HG03442 (cell line): ENCODE data around the gene HLA-DPA1.
"Not testable (repeated sequence)": the region's sequence is repeated elsewhere in the genome, so short reads cannot be mapped to it uniquely, and the experiment has no call there.

Experiments used
- ATAC-seq: cut with Tn5 transposase; IDR thresholded peaks from one replicate; pipeline ENCODE4 v1.9.1; 2021; ENCODE audit warnings: mild to moderate bottlenecking, moderate library complexity; ENCODE audit not compliant: unreplicated experiment

Gene HLA-DPA1

DNA sequence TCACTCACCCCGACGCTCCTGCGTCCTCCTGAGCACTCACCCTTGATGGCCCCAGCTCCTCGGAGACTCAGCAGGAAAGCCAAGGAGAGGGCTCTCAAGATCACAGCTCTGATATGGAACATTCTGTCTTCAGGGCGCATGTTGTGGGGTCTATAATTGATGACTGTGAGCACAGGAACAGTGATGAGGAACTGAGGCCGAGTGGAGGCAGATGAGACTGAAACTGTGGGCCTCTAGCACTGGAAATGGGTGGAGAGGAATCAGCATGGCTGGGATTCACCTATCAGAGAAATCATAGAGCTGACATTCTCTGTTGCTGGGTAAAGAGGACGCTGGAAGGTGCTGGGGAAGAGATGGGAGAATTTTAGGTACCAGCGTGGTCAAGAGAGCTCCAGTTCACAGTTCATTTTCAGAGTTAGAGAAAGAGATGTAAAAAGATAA lies at the start of gene HLA-DPA1:
Gene HLA-DPA1 (minus strand): TSS at position 219 of the 441 bp plus-strand sequence.
- peak; percentile 67 for ATAC-seq

DNA sequence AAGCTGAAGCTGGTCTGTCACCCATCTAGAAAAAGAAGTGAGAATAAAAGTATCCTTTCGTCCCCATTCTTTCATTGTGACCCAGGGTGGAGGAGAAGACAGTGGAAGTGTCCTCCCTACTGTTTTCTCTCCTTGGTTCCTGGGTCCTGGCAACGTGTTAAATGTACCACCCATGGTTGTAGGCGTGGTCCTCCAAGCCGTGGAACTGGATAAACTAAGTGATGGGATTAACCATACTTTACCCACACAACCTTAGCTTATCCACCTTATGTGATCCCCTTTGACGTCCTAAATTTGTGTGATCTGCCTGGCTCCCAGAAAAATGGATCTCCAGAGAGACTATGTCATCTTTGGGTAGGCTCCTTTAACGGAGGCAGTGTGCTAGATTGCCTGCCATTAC lies 49.7 kb upstream of the HLA-DPA1 start:
- ATAC-seq = no peak

DNA sequence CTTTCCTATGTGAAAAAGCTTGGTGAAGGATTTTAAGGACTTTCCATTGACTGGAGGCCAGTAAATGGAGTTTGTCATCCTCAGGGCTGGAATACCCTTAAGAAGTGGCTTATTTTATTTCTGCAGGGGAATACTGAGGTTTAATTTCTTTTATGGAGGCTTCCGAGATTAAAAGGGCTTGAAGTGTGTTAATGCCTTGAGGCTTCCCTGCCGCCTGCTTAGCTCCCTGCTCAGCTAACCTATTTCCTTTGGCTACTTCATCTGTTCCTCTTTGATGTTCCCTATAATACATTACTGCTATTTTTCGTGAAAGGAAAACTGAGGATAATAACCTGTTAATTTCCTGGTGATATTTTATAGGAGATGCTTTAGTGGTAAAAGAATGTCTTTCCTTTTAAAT lies 46.6 kb upstream of the HLA-DPA1 start:
- no peak for ATAC-seq

DNA sequence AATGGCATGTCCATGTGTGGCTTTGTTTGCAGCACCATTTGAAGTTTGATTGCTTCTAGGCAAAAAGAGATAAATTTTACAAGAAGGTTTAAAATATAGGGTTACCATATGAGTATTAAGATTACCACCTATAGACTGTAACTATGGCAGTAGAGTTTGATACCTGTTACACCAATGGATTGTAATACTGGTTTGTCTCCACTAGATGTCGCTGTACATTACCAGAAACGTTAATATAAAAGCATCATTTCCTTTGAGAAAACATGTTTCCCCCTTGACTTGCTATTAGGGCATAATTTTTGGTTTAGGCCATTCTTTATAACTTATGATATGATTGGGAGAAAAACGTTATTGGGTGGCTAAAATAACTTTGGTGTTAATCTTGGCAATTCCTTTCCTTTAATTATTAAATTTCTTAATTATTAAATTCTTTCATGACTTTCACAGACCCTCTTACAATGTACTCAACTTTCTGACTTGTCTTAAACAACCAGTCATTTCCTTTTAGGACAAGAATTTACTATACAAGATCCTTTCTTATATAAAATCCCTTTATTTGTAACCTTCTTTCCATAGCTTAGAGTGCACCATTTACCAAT lies 45.2 kb upstream of the HLA-DPA1 start:
- ATAC-seq = no peak

DNA sequence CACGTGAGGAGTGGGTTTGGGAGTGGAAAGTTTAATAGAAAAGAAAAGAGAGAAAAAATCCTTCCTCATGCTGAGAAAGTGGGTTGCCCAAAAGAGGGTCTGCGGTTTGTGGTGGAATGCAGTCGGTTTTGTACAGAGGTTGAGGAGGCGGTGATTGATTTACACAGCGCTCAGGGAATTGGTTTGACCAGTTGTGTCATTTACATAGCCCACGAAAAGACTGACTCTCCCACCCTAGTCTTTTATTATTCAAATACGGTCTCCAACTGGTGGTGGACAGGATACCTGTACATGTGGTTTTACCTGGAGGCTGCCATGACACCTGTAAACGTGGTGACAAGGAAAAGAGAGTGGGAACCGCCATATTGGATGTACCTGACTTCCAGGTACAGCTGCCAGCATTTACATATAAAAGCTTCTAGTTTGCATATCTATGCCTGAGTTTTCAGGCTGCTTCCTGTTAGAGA lies 44.4 kb upstream of the HLA-DPA1 start:
- ATAC-seq = no peak

DNA sequence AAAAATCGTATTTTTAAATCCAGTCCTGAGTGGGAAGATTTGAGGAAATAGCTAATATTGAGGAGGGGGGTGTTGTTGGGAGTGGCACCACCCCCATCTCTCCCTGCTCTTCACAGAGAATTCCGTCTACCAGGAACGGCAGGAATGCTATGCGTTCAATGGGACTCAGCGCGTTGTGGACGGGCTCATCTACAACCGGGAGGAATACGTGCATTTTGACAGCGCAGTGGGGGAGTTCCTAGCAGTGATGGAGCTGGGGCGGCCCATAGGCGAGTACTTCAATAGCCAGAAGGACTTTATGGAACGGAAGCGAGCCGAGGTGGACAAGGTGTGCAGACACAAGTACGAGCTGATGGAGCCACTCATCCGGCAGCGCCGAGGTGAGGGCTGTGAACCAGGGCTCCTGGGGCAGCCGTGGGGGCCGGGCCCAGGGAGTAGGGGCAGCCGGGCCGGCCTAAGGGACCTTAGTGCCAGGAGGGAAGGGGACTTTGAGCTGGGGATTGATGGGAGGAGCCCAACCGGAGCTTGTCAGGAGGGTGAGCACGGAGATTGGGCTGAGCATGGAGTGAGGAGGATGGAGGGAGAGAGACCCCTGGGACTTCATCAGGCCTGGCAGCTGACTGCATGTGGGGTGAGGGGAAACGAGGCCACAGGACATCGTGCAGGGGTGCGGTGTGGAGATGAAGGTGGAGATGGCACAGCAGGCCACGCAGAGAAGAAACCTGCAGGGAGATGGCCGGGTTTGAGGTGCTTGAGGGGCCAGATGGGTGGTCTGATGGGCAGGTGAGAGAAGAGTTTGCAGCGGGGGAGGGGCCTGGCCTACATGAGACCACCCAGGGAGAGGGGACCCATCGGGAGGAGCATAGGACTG lies 43.6 kb upstream of the HLA-DPA1 start:
- ATAC-seq = no peak

DNA sequence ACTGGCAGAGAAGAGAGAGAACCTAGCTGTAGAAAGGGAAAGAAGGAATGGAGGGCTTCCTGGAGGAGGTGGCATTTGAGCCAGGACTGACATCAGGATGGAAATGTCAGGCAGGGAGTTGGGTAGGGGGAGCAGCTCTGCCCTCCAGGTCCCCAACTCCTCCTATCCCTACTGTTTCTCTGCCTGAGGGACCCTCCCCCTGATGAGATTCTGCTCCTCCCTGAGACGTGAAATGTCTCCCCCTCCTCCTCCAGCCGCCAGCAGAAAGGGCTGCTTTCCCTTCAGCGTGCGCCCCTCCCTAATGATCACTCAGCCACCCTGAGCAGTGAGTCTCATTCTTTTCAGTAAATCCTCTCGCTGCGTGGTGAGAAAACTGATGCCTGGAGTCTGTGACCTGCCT lies 43.0 kb upstream of the HLA-DPA1 start:
- no peak for ATAC-seq

DNA sequence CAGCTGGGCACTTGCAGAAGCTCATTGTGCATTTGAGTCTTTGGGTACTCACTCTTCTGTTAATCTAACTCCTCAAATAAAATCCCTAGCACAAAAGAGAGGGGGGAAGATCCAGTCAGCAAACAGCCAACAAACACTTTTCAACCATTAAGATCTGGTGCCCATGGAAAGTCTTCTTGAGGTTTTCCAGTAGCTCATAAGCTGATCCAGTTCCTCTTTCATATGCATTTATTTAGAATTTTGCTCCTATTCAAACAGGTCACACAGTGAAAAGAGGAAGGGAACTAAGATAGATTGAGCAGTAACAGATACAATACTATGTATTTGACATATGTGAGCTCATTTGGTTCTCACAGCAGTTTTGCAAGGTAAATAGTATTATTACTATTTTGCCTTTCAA lies 41.0 kb upstream of the HLA-DPA1 start:
- no peak for ATAC-seq

DNA sequence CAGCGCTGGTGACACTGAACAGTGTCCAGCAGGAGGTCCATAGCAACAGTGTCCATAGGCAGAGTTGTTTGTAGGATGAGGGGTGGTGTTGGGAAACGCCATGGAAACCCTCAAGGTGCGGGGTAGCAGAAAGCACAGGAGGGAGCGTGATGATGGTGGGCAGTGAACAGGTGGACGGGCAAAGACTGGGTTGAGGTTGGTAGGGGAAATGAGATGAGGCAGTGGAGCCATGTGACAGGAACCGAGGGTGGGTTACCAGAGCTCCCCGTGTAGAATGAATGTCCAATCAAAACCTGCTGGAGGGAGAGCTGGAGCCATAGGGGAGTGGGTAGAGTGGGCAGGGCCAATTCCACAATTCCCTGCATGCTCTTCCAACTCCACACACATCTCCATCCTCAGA lies 40.3 kb upstream of the HLA-DPA1 start:
- ATAC-seq = no peak

DNA sequence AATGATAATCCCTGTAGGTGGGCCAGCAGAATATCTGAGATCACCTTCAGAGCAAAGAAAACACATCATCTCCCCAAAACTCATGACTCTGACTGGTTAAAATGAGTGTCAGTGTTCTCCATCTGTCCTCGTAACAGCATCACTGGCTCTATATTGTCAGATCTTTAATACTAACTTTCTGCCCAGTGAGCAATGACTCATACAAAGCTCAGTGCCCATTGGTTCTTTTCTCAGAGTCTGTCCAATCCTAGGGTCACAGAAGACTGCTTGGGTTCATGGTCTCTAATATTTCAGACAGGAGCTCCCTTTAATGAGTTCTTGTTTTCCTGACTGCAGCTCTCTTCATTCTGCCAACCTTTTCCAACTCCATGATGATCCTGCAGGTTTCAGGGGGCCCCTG lies 38.7 kb upstream of the HLA-DPA1 start:
- peak; percentile 86 for ATAC-seq

DNA sequence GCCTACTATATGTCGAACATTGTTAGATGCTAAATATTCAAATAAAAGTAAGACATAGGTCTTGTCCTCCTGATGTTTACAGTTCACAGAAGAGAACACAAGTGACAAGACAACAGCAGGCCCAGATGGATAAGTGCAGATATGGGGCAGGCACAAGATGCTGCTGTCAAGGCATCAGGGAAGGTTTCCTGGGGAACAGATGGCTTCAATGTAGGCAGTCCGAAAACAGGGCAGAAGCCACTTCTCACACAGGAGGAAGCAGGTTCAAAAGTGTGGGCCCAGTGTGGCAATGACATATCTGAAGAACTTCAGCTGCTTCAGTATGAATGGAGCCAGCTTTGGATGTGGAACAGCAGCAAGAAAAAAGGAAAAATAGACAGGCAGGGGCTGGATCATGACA lies 34.9 kb upstream of the HLA-DPA1 start:
- ATAC-seq = no peak

DNA sequence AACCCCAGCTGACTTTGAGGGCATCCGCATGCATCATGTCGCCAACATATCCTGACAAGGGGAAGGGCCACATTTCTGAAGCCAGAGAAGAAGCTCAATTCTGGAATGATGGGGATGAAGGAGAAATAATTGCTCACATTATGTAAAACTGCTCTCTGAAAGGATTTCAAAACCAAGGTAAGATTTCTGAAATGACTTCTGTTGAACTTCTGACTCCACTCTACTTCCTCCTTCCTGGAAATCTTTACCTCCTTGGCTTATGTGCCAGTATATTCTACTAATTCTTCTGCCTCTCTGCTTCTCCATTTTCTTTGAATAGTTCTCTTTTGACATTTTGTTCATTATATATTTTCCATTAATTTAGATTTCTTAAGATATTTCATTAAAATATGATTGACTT lies 34.2 kb upstream of the HLA-DPA1 start:
- ATAC-seq = no peak

DNA sequence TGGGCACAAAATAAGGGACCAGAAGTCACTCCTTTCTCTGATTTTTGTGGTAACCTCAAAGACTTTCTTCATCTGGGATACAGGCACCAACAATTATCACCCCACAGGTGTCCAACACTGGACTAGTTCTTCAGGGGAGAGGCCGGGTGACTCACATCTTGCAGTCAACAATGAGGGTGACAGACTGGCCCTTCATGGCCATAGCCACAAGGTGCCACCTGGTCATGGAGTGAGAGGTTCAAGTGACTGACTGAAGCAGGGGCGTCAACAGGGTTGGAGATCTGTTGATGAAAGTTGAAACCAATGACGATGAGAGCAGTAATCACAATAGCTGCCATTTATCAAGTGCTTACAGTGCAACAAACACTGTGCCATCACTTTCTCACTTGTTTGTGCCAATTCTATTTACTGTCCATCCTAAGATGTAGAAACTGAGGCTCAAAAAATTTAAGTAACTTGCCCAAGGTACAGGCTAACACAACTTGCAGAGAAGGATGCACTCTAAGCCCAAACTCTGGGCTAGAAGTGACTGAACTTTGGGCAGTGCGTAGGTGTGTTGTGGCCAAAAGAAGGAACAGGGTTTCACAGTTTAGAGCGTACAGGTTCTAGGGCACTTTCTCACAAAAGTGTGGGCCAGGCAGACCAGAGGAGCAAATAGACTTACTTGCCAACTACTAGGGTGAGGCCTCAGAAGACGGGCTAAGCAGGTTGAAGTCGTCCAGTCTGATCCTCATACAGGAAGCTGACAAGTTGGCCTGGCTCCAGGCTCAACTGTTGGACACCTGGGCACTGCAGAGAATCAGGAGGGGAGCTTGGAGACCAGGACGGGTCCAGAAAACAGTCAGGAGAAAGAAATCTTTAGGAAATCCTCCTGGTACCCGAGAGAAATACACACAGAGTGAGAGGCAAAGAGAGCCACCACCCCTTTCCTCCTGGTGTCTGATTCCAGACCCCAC lies 32.7 kb upstream of the HLA-DPA1 start:
- no peak for ATAC-seq

DNA sequence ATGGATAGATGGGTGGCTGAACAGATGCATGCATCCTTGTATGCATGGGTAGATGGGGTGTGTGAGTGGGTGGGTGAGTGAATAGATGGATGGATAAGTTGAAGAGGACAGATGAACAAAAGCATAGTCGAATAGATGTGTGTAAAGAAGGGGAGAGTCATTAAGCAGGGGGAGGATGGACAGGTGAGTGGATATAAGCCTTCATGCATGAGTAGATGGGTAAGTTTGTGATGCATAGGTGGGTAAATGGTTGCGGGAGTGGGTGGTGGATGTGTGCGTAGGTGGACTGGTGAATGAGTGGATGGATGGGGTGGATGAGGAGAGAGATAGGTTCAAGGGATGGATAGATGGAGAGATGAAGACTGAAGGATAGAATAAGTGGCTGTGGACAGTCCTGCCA lies 31.9 kb upstream of the HLA-DPA1 start:
- no peak for ATAC-seq

DNA sequence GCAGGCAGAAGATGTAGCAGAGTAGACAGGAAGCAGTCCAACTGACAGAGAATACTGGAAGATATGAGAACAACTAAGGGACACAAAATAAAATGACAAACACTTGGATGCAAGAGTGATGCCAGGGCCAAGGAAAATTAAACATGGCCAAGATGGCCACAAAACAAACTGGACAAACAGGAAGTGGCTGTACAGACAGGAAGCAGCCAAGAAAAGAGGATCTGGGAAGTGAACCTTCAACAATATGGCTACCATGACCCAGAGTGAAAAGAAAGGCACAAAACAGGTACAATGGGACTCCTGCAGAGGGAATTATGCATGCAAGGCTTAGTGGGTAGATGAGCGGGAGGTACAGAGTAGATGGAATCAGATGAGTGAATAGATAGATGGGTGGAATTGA lies 31.4 kb upstream of the HLA-DPA1 start:
- no peak for ATAC-seq

DNA sequence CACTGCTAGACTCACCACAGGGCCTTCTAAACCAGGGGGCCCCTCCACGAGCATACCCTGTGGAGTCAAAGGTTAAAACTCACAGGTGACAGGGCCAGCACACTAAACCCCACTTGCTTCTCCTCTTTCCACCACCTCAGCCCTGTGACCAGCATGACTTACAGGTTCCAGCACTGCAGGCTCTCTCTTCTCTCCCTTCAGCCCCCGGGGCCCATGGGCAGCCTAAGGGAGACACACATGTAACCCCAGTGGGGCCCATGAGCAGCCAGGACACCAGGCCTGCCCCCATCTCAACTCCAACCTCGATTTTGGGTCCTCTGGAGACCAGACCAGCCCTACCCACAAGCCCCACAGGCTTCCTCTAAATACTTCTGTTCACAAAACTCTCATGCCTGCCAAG lies 30.3 kb upstream of the HLA-DPA1 start:
- ATAC-seq = no peak

DNA sequence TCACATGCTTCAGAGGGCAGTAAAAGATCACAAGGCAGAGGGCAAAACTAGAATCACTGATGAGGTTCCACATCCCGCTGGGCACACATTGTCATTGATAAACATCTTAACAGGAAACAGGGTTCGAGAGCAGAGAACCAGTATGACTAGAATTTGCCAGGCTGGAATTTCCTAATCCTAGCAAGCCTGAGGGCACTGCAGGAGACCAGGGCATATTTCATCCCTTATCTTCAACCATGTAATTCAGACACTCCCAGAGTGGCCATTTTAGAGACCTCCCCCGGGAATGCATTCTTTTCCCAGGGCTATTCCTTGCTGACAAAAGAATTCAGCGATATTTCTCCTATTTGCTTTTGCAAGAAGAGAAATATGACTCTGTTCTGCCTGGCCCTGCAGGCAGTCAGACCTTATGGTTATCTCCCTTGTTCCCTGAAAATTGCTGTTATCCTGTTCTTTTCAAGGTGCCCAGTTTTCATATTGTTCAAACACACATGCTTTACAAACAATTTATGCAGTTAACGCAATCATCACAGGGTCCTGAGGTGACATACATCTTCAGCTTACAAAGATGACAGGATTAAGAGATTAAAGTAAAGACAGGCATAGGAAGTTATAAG lies 27.8 kb upstream of the HLA-DPA1 start:
- not testable (repeated sequence) for ATAC-seq

DNA sequence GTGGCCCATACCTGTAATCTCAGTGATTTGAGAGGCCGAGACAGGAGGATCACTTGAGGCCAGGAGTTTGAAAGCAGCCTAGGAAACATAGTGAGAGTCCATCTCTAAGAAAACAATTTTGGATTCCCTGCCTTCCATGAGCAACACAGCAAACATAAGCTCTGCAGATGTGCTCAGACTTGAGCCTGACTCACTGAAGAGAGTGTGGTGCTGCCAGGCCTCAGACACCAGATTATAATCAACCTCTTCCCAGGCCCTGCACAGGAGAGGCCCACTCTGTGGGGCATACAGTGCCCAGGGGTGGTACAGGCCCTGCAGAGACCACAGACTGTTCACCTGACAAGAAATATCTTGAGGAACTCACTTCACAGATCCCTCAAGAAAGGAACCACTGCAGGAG lies 22.2 kb upstream of the HLA-DPA1 start:
- ATAC-seq = no peak

DNA sequence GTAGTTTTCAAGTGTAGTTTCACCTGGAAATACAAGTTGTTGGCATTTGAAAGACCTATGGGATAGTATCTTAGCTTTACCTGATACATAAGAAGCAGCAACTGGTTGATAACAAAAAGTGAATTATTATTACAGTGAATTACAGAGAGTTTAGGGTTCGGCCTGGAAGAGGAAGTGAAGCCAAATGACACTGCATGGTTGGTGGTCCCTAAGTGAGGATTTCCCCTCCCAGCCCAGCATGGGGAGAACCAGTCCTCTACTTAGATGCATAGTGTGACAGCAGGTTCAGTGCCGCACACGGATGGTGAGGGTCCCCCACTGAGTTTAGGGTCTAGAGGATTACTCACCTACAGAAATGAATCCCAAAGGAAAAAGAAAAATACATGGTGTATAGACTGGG lies 20.4 kb upstream of the HLA-DPA1 start:
- ATAC-seq = no peak

DNA sequence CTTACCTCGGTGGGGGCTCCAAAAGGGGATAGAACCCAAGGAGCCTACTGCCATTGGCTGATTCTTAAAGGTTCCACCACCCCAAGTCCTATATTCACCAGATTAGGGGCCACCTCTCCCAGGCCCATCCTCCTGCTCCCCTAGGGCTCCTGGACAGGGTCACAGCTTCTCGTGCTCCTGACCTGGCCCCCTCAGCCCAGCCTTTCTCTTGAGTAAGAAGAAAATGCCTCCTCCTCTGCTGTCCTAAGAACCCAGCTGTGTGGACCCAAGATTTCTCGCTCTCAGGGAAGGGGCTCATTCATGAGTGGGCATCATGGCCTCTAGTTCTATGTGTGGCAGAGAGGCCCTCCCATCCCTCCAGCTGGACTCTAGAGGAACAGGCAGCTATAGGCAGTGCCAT lies 18.9 kb upstream of the HLA-DPA1 start:
- ATAC-seq = no peak

DNA sequence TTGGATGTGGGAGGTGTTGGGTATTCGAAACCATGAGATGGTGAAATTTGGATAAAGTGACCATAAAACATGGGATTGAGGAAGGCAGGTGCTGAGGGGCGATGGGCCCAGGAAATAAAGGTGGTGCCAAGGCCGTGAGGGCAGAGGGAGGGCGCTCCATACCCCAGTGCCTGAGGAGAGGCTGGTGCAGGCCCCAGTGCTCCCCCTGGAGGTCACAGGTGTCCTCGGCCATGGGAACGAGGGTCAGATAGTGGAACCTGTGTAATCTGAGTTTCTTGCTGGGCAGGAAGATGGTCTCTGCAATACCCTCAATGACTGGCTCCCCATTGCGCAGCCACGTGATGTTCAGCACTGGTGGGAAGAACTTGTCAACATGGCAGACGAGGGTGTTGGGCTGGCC lies 18.5 kb upstream of the HLA-DPA1 start:
- no peak for ATAC-seq
